GM18520 (cell line): ENCODE measurements around the gene KPNA6.

ENCODE experiments used
- ATAC-seq: cut with Tn5 transposase; IDR thresholded peaks from one replicate; pipeline ENCODE4 v1.9.1; 2021; ENCODE audit not compliant: unreplicated experiment

Gene KPNA6

GRCh38 chr1:32186077-32186476 lies 78.2 kb downstream of the KPNA6 start:
- no peak for ATAC-seq

DNA sequence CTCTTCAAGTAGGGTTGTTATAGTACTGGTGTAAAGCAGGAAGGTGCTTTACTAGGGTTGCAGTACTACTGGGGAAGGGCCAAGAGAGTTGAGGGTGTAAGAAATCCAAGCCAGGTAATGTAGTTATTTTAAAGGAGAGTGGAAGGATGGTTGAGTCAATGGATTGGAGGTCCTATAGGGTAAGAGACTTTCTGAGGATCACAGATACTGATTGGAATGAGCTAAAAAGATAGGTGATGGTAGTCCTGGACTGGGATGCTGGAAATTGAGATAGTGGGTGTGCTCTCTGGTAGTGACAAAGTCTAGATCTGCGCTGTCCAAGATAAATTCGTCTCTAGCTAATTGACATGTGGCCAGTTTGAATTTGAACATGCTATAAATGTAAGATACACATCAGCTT lies 78.6 kb downstream of the KPNA6 start:
- no peak for ATAC-seq

GRCh38 chr1:32187850-32188249 lies 80.0 kb downstream of the KPNA6 start:
- ATAC-seq, result no peak

GRCh38 chr1:32192220-32192948 lies 84.5 kb downstream of the KPNA6 start:
- ATAC-seq, result no peak

GRCh38 chr1:32194984-32195383 lies 87.1 kb downstream of the KPNA6 start:
- no peak for ATAC-seq

- no peak for ATAC-seq
Measured at GRCh38 chr1:32195531-32195930, 87.7 kb downstream of the KPNA6 start.

- ATAC-seq, result no peak
Measured at GRCh38 chr1:32195972-32196823, 88.3 kb downstream of the KPNA6 start.

DNA sequence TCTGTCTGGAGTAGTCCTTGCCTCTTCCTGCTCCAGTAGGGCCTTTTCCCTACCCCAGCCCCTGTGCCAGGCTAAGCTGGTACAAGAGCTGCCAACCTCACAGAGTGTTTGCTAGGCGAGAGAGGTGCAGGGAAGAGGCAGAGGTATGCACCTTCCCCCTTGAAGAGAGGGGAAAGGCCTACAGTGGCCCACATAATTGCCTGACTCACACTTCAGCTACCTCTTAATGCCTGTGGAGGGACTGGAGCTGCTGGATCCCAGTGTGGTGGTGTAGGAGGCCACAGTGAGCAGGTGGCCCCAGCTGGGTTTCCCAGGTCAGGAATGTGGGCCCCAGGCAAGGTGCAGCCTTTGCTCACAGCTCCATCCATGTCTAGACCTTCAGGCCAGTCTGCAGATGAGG lies 89.2 kb downstream of the KPNA6 start:
- ATAC-seq, result no peak

DNA sequence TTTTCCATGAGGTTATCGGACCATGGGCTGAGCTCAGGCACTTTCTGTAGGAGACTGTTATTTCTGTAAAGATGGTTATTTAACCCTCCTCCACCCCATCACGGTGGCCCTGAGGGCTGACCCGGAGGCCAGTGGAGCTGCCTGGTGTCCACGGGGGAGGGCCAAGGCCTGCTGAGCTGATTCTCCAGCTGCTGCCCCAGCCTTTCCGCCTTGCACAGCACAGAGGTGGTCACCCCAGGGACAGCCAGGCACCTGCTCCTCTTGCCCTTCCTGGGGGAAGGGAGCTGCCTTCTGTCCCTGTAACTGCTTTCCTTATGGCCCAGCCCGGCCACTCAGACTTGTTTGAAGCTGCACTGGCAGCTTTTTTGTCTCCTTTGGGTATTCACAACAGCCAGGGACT lies 90.0 kb downstream of the KPNA6 start:
- ATAC-seq, result no peak

DNA sequence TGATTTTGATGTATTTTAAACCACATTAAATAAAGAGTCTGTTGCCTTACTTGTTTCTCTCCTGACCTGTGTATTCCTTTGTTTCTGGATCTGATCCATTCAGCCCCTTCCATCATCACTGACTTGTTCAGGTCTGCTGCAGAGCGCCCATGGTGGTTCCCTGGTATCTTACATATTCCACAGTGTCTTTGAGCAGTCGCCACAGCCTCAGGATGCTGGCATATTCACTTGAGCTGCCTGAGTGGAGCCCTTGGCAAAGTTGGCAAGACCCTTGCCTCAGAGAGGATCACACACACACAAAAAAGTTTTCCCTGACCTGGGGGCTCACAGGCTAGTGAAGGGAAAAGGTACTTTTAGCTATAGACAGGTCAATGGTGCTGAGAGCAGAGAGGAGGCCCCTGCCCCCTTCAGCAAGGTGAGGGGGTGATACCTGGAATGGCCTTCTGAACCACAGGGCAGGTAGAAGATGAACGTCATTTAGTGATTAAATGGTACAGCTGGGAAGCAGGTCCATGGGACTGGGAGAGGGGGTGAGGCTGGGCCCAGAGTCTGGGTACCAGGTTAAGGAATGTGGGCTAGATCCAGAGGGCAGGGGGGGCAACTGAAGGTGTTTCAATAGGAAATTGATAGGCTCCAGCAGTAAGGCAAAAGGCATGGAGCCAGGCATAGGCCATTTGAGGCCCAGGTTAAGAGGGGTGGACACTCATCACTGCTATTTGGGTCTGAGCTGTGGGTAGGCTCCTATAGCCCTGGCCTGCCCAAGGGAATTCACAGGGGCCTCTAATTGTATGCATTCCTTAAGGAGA lies 90.6 kb downstream of the KPNA6 start:
- ATAC-seq, result no peak

- no peak for ATAC-seq
Measured at GRCh38 chr1:32199043-32199716, 91.3 kb downstream of the KPNA6 start.

- no peak for ATAC-seq
Measured at GRCh38 chr1:32199717-32200072, 91.8 kb downstream of the KPNA6 start.

- no peak for ATAC-seq
Measured at GRCh38 chr1:32200226-32201010, 92.6 kb downstream of the KPNA6 start, which contains the start of gene CCDC28B. TSS of gene CCDC28B (plus strand) at chr1:32200595. CDS start at chr1:32201936, 1,341 bp downstream.

GRCh38 chr1:32201011-32201855 lies 93.4 kb downstream of the KPNA6 start:
- ATAC-seq, result no peak

DNA sequence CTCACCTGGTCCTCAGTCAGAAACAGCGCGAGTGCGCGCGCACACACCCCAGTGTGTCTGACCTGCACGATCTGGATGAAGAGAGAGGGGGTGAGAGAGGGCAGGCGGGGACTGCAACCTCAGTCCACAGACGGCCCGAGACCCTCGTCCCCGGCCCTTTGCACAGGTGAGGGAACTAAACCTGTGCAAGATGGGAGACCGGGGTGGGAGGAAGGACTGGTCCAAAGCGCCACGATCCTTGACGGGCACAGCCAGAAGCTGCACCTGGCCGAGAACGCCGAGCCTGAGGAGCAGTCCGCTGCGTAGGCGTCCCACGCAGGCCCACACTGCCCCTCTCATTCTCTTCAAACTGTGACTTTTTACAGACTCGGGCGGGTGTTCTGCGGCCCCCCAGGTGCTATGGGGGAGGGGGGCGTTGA lies 97.1 kb downstream of the KPNA6 start:
- no peak for ATAC-seq

DNA sequence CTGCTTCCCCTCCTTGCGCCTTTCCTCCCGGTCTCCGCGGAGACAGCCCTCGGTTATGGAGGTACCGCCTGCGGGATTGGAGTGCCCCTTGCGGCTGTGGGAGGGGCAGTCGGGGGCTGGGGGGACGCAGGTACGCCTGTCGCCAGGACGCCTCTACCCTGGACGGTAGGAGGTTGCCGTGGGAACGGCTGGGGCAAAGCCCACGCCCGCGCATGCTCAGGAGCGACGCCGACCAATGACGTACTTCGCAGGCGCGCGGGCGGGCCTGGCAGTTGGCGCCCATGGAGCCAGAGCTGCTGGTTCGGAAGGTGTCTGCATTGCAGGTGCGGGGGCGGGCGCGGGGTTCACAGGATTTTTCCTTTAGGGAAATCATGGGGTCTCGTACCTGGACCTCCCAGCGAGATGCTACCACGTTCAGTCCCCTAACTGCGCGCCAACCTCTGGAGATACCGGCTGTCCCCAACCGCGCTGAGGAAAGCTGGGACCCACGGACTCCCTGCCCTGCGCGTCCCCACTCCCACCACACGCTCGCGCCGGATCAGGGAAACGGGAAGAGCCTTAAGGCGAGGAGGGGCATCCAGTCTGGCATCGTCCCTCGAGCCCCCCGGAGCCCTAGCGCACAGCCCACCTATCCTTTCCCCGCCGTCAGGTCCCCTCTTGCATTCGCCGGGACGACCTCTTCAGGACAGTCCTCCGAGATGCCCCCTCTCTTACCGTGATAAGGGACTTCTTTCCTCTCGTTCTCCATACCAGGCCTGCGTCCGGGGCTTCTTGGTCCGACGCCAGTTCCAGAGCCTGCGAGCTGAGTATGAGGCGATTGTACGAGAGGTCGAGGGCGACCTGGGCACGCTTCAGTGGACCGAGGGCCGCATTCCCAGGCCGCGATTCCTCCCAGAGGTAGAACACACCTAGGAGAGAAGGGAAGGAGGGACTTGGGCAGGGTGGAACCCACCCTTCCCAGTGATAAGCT lies 97.8 kb downstream of the KPNA6 start, which contains the start of gene IQCC:
TSS of gene IQCC (plus strand) at position 271 of the 970 bp plus-strand sequence. CDS start at position 282, 11 bp downstream.
- no peak for ATAC-seq

- ATAC-seq, result no peak
Measured at GRCh38 chr1:32208469-32208868, 100.6 kb downstream of the KPNA6 start.

DNA sequence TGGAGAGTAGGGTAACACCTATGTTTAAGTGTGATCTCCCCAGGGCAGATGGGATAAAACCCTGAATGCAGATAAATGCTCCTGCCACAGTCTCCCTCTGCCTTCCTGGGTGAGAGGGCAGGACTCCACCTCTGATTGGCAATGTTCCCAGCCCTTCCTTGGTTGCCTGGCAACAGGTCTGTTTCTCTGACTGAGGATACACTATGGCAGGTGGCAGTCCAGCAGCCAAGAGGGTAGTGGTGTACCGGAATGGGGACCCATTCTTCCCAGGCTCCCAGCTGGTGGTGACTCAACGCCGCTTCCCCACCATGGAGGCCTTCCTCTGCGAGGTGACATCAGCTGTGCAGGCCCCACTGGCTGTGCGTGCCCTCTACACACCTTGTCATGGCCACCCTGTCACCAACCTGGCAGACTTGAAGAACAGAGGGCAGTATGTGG lies 101.1 kb downstream of the KPNA6 start, which contains the start of gene DCDC2B:
TSS of gene DCDC2B (plus strand) at position 199 of the 438 bp plus-strand sequence. CDS start at position 204, 5 bp downstream.
- ATAC-seq, result no peak
